SK-N-MC (cell line): Measurements from ENCODE around the gene MRGPRE.

Experiments used
- DNase-seq: peaks from one replicate; pipeline ENCODE4 v3.0.0-alpha.2; 2011; ENCODE audit warnings: low read depth, low spot score
- H3K27ac ChIP-seq: fragments of 200-600 bp; sonication (generic); 2 replicates; pipeline ENCODE4 v1.5.1; 2016; ENCODE audit warnings: mixed run types
- H3K36me3 ChIP-seq: fragments of 200-600 bp; sonication (generic); 2 replicates; pipeline ENCODE4 v1.6.1; 2017; ENCODE audit warnings: antibody characterized with exemption, low read length, mixed read lengths; ENCODE audit not compliant: insufficient read depth
- H3K4me3 ChIP-seq: fragments of 200-600 bp; sonication (generic); 2 replicates; pipeline ENCODE4 v1.5.1; 2016
- H3K9ac ChIP-seq: fragments of 200-600 bp; sonication (generic); 2 replicates; pipeline ENCODE4 v1.8.0; 2017; ENCODE audit warnings: mixed run types, mixed read lengths; ENCODE audit not compliant: insufficient read length
- H3K9me3 ChIP-seq: fragments of 200-600 bp; sonication (generic); 2 replicates; pipeline ENCODE4 v1.6.1; 2017; ENCODE audit warnings: low read depth, mild to moderate bottlenecking, antibody characterized with exemption, low read length, moderate library complexity, mixed read lengths
- EZH2 ChIP-seq: fragments of 200-600 bp; sonication (generic); IDR thresholded peaks from one replicate; pipeline ENCODE4 v1.6.1; 2017; ENCODE audit warnings: antibody characterized with exemption
- FOXP2 ChIP-seq: optimal IDR thresholded peaks from 2 replicates; pipeline ENCODE3; 2011; ENCODE audit warnings: mild to moderate bottlenecking, moderate library complexity; ENCODE audit not compliant: insufficient read depth; ENCODE audit errors: extremely low read length, control extremely low read depth
- POLR2AphosphoS5 ChIP-seq: IDR thresholded peaks from 2 replicates; pipeline ENCODE4 v1.6.1; 2012; ENCODE audit warnings: mild to moderate bottlenecking, low read depth, low read length, borderline replicate concordance

The MRGPRE gene

GRCh38 chr11:3228445-3228829 is 3.8 kb downstream of the MRGPRE start:
- no peaks in the 10 kb centered on the region for H3K9me3 ChIP-seq
- no peak overlapping the region for H3K4me3 ChIP-seq
- TF ChIP-seq FOXP2 (no peak), EZH2 (no peak), POLR2AphosphoS5 (no peak)
- no peak for DNase-seq
- H3K27ac ChIP-seq = no peak overlapping the region
- no peak overlapping the region for H3K9ac ChIP-seq
- no peaks in the 10 kb centered on the region for H3K36me3 ChIP-seq

GRCh38 chr11:3227568-3228444 is 4.4 kb downstream of the MRGPRE start:
- Histone ChIP-seq H3K4me3 (no peak overlapping the region), H3K9me3 (no peaks in the 10 kb centered on the region), H3K9ac (no peak overlapping the region), H3K27ac (no peak overlapping the region), H3K36me3 (no peaks in the 10 kb centered on the region)
- DNase-seq = no peak
- no peak for TF ChIP-seq POLR2AphosphoS5
- TF ChIP-seq FOXP2 = no peak
- no peak for TF ChIP-seq EZH2

- no peak overlapping the region for H3K27ac ChIP-seq
- H3K9ac ChIP-seq = no peak overlapping the region
- no peak for DNase-seq
- H3K9me3 ChIP-seq = no peaks in the 10 kb centered on the region
- TF ChIP-seq EZH2 (no peak), FOXP2 (no peak), POLR2AphosphoS5 (no peak)
- H3K36me3 ChIP-seq = no peaks in the 10 kb centered on the region
- no peak overlapping the region for H3K4me3 ChIP-seq
Observed at GRCh38 chr11:3226846-3227567, 5.2 kb downstream of the MRGPRE start.

GRCh38 chr11:3225826-3226750 is 6.1 kb downstream of the MRGPRE start:
- no peak overlapping the region for H3K4me3 ChIP-seq
- no peak for DNase-seq
- no peaks in the 10 kb centered on the region for H3K9me3 ChIP-seq
- H3K27ac ChIP-seq = no peak overlapping the region
- no peaks in the 10 kb centered on the region for H3K36me3 ChIP-seq
- no peak overlapping the region for H3K9ac ChIP-seq
- TF ChIP-seq EZH2 (no peak), FOXP2 (no peak), POLR2AphosphoS5 (no peak)

GRCh38 chr11:3225159-3225758 is 7.0 kb downstream of the MRGPRE start:
- H3K9ac ChIP-seq = no peak overlapping the region
- TF ChIP-seq FOXP2 (no peak), EZH2 (no peak), POLR2AphosphoS5 (no peak)
- no peak overlapping the region for H3K27ac ChIP-seq
- no peak for DNase-seq
- no peaks in the 10 kb centered on the region for H3K9me3 ChIP-seq
- H3K4me3 ChIP-seq = no peak overlapping the region
- no peaks in the 10 kb centered on the region for H3K36me3 ChIP-seq

GRCh38 chr11:3224401-3225057 is 7.7 kb downstream of the MRGPRE start:
- H3K9me3 ChIP-seq = no peaks in the 10 kb centered on the region
- no peaks in the 10 kb centered on the region for H3K36me3 ChIP-seq
- TF ChIP-seq EZH2 (no peak), FOXP2 (no peak), POLR2AphosphoS5 (no peak)
- H3K4me3 ChIP-seq = no peak overlapping the region
- no peak overlapping the region for H3K9ac ChIP-seq
- no peak for DNase-seq
- H3K27ac ChIP-seq = no peak overlapping the region

- H3K9ac ChIP-seq = no peak overlapping the region
- H3K4me3 ChIP-seq = no peak overlapping the region
- H3K9me3 ChIP-seq = no peaks in the 10 kb centered on the region
- no peaks in the 10 kb centered on the region for H3K36me3 ChIP-seq
- no peak overlapping the region for H3K27ac ChIP-seq
- no peak for DNase-seq
- no peak for TF ChIP-seq POLR2AphosphoS5
- TF ChIP-seq EZH2 = no peak
- no peak for TF ChIP-seq FOXP2
Observed at GRCh38 chr11:3223932-3224381, 8.3 kb downstream of the MRGPRE start.
